GM21423 (cell line): Measurements from ENCODE around the gene PCNX4.

ENCODE experiments used
- ATAC-seq: cut with Tn5 transposase; IDR thresholded peaks from one replicate; pipeline ENCODE4 v1.9.1; 2021; ENCODE audit warnings: mild to moderate bottlenecking, moderate library complexity; ENCODE audit not compliant: unreplicated experiment

Gene PCNX4

DNA sequence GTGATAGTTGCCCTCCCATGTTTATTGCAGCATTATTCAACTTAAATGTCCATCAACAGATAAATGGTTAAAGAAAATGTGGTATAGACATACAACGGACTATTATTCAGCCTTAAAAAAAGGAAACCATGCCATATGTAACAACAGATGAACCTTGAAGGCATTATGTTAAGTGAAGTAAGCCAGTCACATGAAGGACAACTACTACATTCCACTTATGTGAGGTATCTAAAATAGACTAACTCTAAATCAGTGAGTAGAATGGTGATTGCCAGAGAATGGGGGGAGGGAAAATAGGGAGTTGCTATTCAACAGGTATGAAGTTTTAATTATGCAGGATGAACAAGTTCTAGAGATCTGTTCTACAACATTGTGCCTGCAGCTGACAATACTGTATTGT is 10.1 kb downstream of the PCNX4 start:
- ATAC-seq: no peak

DNA sequence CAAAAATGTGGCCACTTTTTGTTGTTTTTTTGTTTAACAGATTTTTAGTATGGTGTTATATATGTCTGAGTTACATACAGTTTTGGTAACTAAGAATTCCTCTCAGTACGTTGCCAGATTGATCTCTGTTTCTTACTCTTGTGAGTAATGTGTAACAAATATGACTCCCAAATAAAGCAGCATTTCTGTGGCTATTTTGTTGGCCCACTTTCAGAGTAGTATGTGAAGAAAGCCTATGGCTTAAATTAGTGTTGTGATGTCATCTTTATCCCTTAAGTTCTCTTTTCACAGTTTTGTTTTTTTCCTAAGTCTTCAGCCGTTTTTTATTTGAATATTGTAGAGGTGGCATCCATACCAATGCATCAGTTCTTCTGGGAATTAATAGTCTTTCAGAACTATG is 10.7 kb downstream of the PCNX4 start:
- ATAC-seq: no peak

GRCh38 chr14:60106339-60106738 is 14.6 kb downstream of the PCNX4 start:
- no peak for ATAC-seq

- no peak for ATAC-seq
Observed at GRCh38 chr14:60107477-60107876, 15.8 kb downstream of the PCNX4 start.

DNA sequence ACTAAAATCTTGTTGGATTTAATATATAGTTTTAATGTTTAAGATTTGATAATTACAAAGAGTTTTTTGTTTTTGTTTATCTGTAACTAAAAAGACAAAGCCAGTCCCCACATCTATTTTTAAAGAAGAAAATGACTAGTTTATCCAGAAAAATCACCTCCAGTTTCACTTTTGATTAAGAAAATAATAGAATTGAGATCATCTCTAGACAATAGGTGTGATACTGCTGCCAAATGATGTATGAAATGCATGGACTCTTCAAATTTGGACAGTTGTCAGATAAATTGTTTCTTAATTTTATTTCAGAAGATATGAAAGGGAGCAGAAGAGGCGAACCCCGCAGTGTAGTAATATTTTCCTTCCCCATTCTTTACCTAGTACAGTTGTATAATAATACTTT is 20.0 kb downstream of the PCNX4 start:
- ATAC-seq: no peak

GRCh38 chr14:60114881-60115280 is 23.2 kb downstream of the PCNX4 start:
- ATAC-seq: no peak

- ATAC-seq: no peak
Observed at GRCh38 chr14:60116181-60116580, 24.5 kb downstream of the PCNX4 start.

DNA sequence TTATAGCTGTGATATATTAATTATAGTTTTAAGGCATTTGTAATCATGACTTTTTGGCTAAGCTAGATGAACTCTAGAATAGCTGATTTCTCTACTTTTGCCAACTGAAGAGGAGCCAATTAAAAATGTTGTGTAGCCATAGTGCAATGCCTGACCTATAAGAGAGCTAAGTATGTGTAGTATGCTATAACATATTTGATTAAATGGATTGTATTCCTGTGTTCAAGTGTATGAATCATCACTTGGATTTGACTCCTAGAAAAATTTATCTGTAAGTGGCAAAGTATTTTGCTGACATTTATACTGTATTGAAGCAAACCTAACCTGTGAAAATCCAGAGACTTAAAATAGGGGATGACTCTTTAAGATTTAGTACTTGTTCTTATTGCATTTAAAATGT is 34.2 kb downstream of the PCNX4 start:
- ATAC-seq: no peak

DNA sequence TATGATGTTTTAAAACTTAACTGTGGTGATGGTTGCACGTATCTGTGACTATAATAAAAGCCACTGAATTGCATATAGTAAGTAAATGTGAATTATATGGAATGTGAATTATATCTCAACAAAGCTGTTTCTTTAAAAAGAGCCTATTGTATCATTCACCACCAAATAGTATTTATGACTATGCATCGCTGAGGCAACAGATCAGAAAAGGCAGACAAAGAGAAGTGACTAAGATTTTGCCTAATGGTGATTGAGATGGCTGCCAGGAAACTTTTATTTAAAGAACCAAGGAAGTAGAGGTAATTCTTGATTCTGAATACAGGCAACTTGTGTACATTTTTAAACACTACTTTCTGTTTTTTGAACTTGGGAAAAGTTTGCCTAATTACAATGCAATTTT is 41.8 kb downstream of the PCNX4 start:
- ATAC-seq: no peak

- no peak for ATAC-seq
Observed at GRCh38 chr14:60134702-60135101, 43.0 kb downstream of the PCNX4 start.

- ATAC-seq: peak; percentile 90
Observed at GRCh38 chr14:60151715-60152114, 60.0 kb downstream of the PCNX4 start.

DNA sequence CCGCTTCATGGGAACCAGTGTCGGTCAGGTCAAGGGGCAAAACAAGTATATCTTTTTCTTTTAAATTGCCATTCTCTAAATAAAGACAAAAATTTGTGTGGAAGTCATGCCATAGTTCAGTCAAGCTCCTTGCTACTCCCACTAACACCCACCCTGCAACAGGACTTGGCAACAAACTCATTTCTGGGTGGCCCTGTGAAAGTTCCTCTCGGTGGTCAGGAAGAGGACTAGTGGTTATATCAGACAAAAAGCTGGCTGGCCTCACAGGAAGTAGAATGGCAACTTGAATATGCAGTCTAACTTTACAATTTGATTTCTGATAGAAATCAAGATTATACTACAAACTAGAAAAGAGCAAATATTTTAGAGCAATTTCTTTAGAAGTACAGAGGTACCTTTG is 62.3 kb downstream of the PCNX4 start:
- no peak for ATAC-seq

DNA sequence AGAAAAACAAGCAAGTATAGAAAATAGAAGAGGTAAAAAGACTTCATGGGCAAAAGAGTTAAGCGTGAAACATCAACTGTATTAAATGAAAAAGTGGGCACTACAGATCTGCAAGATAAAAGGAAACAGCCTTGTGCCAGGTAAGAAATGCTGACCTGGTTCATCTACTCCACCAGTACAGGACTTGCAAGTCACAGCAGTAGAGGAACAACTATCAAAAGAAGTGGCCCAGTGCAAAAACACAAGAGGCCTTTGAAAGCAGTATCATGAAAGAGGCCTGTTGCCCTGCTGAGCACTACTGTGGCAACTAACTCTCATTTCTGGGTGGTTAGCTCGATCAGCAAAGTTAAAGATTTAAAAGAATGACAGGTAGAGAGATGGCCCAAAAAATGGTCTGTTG is 62.9 kb downstream of the PCNX4 start:
- ATAC-seq: no peak

DNA sequence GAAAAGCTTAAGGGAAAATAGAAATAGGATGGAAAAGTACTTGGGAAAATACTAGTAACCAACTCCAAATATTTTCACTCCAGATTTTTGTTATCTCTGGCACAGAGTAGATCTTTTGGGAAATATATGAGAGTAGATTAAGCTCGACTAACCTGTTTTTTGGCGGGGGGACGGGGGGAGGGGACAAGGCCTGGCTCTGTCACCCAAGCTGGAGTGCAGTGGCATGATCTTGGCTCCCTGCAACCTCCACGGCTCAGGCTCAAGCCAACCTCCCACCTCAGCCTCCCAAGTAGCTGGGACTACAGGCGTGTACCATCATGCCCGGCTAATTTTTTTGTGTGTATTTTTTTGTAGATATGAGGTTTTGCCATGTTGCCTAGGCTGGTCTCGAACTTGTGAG is 68.7 kb downstream of the PCNX4 start:
- ATAC-seq: no peak

GRCh38 chr14:60161196-60162107 is 69.7 kb downstream of the PCNX4 start:
- no peak for ATAC-seq

DNA sequence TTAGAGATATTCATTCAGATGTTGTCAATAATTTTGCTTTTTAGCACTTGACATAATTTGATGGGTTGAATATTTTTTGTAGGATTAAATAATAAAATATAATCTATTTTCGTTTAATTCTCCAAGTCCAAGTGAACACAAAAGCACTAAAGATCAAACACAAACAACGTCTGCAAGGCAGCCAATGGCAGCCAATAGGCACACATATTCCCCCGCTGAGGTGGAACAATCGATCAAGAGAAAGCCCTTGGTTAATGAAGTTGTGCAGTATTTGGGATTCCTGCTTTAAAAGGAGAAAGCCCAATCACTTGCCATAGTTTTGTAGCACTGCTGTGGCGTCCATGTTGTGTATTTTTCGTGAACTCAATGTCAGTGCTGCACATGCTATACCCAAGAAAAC is 72.0 kb downstream of the PCNX4 start:
- ATAC-seq: no peak

DNA sequence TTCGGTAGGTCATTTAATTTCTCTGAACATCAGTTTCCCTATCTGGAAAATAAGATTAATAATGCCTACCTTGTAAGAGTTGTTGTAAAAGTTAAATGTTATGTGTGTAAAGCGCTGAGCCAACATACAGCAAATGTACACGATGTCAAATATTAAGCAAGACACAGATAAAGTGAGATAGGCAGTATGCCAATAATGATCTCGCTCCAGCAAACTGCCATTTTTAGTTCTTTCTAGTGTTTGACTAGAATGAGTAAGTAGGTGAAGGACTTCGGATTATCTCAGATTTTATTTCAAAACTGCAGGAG is 72.6 kb downstream of the PCNX4 start:
- ATAC-seq: no peak

DNA sequence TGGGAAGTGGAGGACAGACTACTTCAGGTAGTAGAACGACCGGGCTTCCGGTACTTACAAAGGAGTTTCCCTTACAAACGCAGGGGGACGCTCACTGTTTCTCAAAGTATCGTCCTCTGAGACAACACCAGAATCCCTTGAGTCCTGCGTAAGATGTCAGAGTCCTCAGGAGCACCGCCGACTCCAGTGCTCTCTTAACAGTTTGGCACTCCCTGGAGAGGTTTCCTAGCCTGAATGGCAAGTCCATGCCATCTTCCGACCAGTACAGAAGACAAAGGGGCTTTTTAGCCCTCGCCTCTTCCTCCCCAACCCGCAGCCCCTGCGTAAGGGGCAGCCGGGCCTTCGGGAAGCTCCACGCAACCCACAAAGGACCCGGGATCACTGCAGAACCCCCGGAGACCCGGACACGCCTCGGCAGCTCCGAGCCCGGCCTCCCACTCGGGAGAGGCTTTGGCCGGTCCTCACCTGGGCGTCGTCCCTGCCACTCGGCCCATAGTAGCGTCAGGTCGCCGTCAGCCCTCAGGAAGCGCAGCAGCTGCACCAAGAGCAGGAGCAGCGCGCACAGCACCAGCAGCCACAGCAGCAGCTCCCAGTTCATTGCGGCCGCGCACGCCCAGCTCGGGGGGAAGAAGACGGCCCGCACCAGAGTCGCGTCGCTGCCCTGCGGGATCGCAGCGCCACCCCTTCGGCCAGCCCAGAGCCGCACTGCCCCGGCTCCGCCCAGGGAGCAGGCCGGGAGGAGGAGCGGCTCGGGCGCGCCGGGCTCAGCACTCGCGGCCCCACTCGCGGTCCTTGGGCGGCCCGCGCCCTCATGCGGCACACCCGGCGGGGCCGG is 73.2 kb downstream of the PCNX4 start, which contains the start of gene DHRS7:
TSS of gene DHRS7 (minus strand) at position 687 of the 835 bp plus-strand sequence. CDS start at position 598, 89 bp downstream.
- peak; percentile 86 for ATAC-seq

DNA sequence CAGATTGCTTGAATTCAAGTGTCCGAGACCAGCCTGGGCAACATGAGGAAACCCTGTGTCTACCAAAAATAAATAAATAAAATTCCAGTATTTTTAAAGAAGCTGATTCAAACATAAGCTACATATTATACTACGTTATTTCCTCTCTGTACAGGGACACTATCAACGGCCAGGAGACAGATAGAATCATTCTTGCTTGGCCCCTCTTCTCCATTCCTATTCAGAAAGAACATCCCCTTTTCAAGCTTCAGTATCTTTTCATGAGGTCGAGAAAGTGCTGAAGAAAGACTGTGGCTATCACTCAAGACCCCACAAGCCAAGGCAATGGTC is 73.8 kb downstream of the PCNX4 start:
- peak; percentile 10 for ATAC-seq

DNA sequence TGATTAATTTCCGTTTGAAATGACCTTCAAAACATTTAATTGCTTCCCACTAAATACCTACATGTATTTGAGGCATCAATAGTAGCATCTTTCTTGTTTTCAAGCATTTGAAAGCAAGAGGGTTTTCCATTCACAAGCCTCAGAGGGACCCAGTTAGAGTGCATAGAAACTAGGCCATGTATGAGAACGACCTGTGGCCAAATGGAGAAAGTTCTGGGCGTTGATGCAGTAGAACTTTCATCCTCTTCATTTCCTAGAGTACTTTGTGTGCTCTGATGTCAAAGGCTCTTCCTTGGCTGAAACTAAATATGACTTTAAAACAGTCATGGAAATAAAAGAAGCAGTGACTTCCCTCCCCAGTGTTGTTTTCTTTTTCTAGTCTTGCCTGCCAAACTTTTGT is 74.4 kb downstream of the PCNX4 start:
- ATAC-seq: no peak

DNA sequence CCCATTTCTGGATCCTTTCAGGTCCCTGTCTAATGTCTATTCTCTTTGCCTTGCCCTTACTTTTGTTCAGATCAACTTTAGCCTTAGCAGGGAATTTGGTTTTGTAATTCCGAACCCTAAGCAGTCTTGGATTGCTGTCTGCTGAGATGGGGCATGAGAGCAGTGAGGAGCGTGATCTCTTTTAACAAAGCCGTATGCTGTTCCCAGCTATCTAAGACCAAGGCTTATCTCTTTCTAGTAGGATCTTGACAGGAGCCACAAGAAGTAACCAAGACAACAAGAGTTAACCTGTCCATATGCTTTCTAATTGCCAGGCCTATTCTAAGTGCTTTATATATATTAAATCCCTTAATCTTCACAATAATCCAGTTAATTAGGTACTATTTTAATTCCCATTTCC is 78.0 kb downstream of the PCNX4 start:
- no peak for ATAC-seq

DNA sequence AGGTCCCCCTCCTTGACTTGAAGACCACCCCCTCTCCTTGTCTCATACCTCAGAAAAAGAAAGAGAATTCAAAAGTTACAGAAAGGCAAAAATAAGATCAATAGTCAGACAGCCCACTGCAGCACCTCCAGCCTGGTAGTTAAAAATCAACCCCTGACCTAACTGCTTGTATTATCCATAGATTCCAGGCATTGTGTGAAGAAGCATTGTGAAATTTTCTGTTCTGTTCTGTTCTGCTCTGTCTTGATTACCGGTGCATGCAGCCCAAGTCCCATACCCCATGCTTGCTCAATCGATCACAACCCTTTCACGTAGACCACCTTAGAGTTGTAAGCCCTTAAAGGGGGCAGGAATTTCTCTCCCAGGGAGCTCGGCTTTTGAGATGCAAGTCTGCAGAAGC is 79.2 kb downstream of the PCNX4 start:
- no peak for ATAC-seq
